Neural crest cell (in vitro differentiated cells): ENCODE results near the gene ZNF358. TPM values are rescaled to one million over a fixed set of nuclear protein-coding genes. Genes with fewer than 3 reads are reported as not detected.

Source experiments
- DNase-seq: peaks from one replicate; pipeline ENCODE4 v3.0.0; 2021; ENCODE audit warnings: low read depth, mixed read lengths, low spot score
- H3K27ac Mint-ChIP-seq: one replicate; pipeline ENCODE4 v1.8.0; 2021; ENCODE audit warnings: mild to moderate bottlenecking, mixed read lengths; ENCODE audit not compliant: unreplicated experiment
- H3K27me3 Mint-ChIP-seq: 2 replicates; pipeline ENCODE4 v1.8.0; 2021; ENCODE audit warnings: low read depth, mild to moderate bottlenecking, mixed read lengths
- H3K36me3 Mint-ChIP-seq: 2 replicates; pipeline ENCODE4 v1.8.0; 2021; ENCODE audit warnings: low read depth, mild to moderate bottlenecking, mixed read lengths
- H3K4me1 Mint-ChIP-seq: 2 replicates; pipeline ENCODE4 v1.8.0; 2021; ENCODE audit warnings: mixed read lengths
- H3K4me3 Mint-ChIP-seq: one replicate; pipeline ENCODE4 v1.8.0; 2021; ENCODE audit warnings: mild to moderate bottlenecking, mixed read lengths
- H3K9me3 Mint-ChIP-seq: 2 replicates; pipeline ENCODE4 v1.8.0; 2021; ENCODE audit warnings: mixed read lengths
- CTCF ChIP-seq: fragments of 200-600 bp; sonication (generic); conservative IDR thresholded peaks from 2 replicates; pipeline ENCODE4 v1.5.0; 2021; ENCODE audit warnings: antibody characterized with exemption, mild to moderate bottlenecking
- total RNA-seq: library from RNA; stranded (reverse); gene quantifications from 2 replicates; pipeline ENCODE4 v1.2.1, GENCODE V29; 2021

The ZNF358 gene
- total RNA-seq, 1 donor from 2014 or later, result 75.6 TPM

GRCh38 chr19:7528192-7528519 is 12.3 kb downstream of the ZNF358 start:
- Mint-ChIP-seq H3K27me3 (no peaks in the 10 kb centered on the region), H3K9me3 (no peaks in the 10 kb centered on the region), H3K36me3 (no peaks in the 10 kb centered on the region), H3K27ac (no peak overlapping the region), H3K4me1 (peaks cover 3% of the 10 kb centered on the region), H3K4me3 (no peak overlapping the region)
- no peak for DNase-seq
- no peak for TF ChIP-seq CTCF

GRCh38 chr19:7528522-7529245 is 12.8 kb downstream of the ZNF358 start:
- no peak overlapping the region for H3K27ac Mint-ChIP-seq
- no peak overlapping the region for H3K4me3 Mint-ChIP-seq
- no peak for DNase-seq
- no peaks in the 10 kb centered on the region for H3K9me3 Mint-ChIP-seq
- TF ChIP-seq CTCF, result no peak
- H3K36me3 Mint-ChIP-seq, result no peaks in the 10 kb centered on the region
- peaks cover 1% of the 10 kb centered on the region for H3K4me1 Mint-ChIP-seq
- no peaks in the 10 kb centered on the region for H3K27me3 Mint-ChIP-seq

GRCh38 chr19:7529246-7529600 is 13.3 kb downstream of the ZNF358 start:
- no peaks in the 10 kb centered on the region for H3K27me3 Mint-ChIP-seq
- H3K4me1 Mint-ChIP-seq, result peaks cover 6% of the 10 kb centered on the region
- H3K36me3 Mint-ChIP-seq, result no peaks in the 10 kb centered on the region
- DNase-seq, result no peak
- no peak overlapping the region for H3K27ac Mint-ChIP-seq
- H3K9me3 Mint-ChIP-seq, result no peaks in the 10 kb centered on the region
- no peak for TF ChIP-seq CTCF
- H3K4me3 Mint-ChIP-seq, result no peak overlapping the region

- peaks cover 12% of the 10 kb centered on the region for H3K4me1 Mint-ChIP-seq
- no peak for TF ChIP-seq CTCF
- H3K27me3 Mint-ChIP-seq, result no peaks in the 10 kb centered on the region
- H3K9me3 Mint-ChIP-seq, result no peaks in the 10 kb centered on the region
- peak overlapping the region; percentile 20 for H3K27ac Mint-ChIP-seq
- peak overlapping the region; percentile 23 for H3K4me3 Mint-ChIP-seq
- H3K36me3 Mint-ChIP-seq, result no peaks in the 10 kb centered on the region
- no peak for DNase-seq
These were observed 13.9 kb downstream of the ZNF358 start for GRCh38 chr19:7529610-7530490.

- DNase-seq, result no peak
- no peak for TF ChIP-seq CTCF
- H3K36me3 Mint-ChIP-seq, result no peaks in the 10 kb centered on the region
- H3K4me1 Mint-ChIP-seq, result peaks cover 20% of the 10 kb centered on the region
- peak overlapping the region; percentile 99 for H3K4me3 Mint-ChIP-seq
- H3K27me3 Mint-ChIP-seq, result no peaks in the 10 kb centered on the region
- H3K27ac Mint-ChIP-seq, result peak overlapping the region; percentile 96
- no peaks in the 10 kb centered on the region for H3K9me3 Mint-ChIP-seq
These were observed 17.5 kb downstream of the ZNF358 start for GRCh38 chr19:7533281-7533885.
